ENCODE data around the gene SLC66A3.

SLC66A3 gene

DNA sequence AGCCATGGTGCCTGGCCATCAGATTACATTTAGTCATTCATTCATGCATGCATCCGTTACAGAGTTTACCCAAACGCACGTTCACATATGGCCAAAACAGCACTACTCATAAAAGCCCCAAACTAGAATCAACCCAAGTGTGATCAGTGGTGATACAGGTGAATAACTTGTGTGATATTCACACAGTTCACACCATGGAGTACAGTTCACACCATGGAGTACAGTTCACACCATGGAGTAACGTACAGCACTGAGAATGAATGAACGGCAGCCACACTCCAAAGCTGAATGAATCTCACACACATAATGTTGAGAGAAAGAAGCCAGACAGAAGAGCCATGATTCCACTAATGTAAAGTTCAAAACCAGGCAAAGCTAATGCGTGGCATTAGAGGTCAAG, 12.3 kb upstream of the SLC66A3 start:
- Histone ChIP-seq H3K36me3 (ENCODE audit: control insufficient read depth, insufficient read depth, low read length) (no peaks in the 10 kb centered on the region), H3K9ac (ENCODE audit: low read length) (no peak overlapping the region), H3K27me3 (ENCODE audit: control insufficient read depth, insufficient read depth, low read length) (no peaks in the 10 kb centered on the region), H3K4me3 (ENCODE audit: low read length) (no peak overlapping the region), H3K4me1 (ENCODE audit: control insufficient read depth, insufficient read depth, low read length) (no peaks in the 10 kb centered on the region), H3K9me3 (ENCODE audit: control insufficient read depth, low read length) (no peaks in the 10 kb centered on the region)

DNA sequence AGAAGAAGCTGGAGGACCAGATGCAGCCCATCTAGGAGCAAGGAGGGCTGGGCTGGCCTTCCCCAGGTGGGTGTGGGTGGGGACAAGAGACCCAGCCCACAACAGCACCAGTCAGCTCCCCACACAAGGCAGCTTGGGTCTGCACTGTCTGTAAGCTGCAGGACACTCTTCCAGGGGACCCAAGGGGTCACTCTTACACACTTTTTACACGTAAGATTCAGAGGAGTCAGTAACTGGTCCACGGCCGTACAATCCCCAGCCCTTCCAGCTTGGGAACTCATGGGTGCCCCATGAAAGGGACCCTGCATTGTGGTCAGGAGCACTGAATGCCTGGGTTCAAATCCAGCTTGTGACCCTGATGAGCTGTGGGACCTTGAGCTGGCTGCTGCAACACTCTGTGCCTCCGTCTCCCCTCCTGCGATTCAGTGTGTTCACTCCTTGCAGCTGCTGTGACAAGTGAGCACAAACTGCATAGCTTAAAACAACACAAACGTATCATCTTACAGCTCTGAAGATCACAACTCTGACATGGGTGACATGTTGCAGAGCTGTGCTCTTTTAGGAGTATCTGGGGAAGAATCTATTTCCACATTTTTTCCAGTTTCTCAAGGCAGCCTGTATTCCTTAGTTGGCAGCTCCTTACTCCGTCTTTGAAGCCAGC, 11.1 kb upstream of the SLC66A3 start:
- H3K9ac ChIP-seq (ENCODE audit: low read length) = no peak overlapping the region
- H3K4me1 ChIP-seq (ENCODE audit: control insufficient read depth, insufficient read depth, low read length) = no peaks in the 10 kb centered on the region
- no peak overlapping the region for H3K4me3 ChIP-seq (ENCODE audit: low read length)
- no peaks in the 10 kb centered on the region for H3K27me3 ChIP-seq (ENCODE audit: control insufficient read depth, insufficient read depth, low read length)
- no peaks in the 10 kb centered on the region for H3K36me3 ChIP-seq (ENCODE audit: control insufficient read depth, insufficient read depth, low read length)
- no peaks in the 10 kb centered on the region for H3K9me3 ChIP-seq (ENCODE audit: control insufficient read depth, low read length)

DNA sequence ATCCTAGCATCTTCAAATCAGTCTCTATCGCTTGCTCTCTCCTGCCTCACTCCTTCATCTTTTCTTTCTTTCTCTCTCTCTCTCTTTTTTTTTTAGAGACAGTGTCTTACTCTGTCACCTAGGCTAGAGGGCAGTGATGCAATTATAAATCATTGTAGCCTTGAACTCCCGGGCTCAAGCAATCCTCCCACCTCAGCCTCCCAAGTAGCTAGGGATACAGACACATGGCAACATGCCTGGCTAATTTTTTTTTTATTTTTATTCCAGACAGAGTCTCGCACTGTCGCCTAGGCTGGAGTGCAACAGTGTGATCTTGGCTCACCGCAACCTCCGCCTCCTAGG, 10.6 kb upstream of the SLC66A3 start:
- Histone ChIP-seq H3K9me3 (ENCODE audit: control insufficient read depth, low read length) (no peaks in the 10 kb centered on the region), H3K4me1 (ENCODE audit: control insufficient read depth, insufficient read depth, low read length) (no peaks in the 10 kb centered on the region), H3K27me3 (ENCODE audit: control insufficient read depth, insufficient read depth, low read length) (no peaks in the 10 kb centered on the region), H3K36me3 (ENCODE audit: control insufficient read depth, insufficient read depth, low read length) (no peaks in the 10 kb centered on the region), H3K9ac (ENCODE audit: low read length) (no peak overlapping the region), H3K4me3 (ENCODE audit: low read length) (no peak overlapping the region)

DNA sequence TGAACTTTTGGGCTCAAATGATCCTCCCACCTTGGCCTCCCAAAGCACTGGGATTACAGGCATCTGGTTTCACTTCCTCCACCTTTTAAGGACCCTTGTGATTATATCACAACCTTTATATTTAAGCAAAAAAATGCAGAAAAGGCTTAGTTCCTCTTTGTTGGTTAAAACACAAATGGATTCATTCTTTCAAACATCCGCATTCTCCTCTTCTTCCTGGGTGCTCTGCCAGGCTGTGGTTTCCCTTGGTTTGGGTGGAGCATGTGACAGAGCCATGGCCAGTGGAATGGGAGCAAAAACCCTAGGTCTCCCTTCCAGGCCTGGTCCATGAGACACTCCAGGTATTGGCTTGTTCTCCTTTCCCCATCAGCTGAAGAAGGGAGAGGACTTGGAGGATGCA, 9.9 kb upstream of the SLC66A3 start:
- no peaks in the 10 kb centered on the region for H3K9me3 ChIP-seq (ENCODE audit: control insufficient read depth, low read length)
- no peaks in the 10 kb centered on the region for H3K4me1 ChIP-seq (ENCODE audit: control insufficient read depth, insufficient read depth, low read length)
- no peaks in the 10 kb centered on the region for H3K36me3 ChIP-seq (ENCODE audit: control insufficient read depth, insufficient read depth, low read length)
- H3K9ac ChIP-seq (ENCODE audit: low read length) = no peak overlapping the region
- H3K27me3 ChIP-seq (ENCODE audit: control insufficient read depth, insufficient read depth, low read length) = no peaks in the 10 kb centered on the region
- H3K4me3 ChIP-seq (ENCODE audit: low read length) = no peak overlapping the region

DNA sequence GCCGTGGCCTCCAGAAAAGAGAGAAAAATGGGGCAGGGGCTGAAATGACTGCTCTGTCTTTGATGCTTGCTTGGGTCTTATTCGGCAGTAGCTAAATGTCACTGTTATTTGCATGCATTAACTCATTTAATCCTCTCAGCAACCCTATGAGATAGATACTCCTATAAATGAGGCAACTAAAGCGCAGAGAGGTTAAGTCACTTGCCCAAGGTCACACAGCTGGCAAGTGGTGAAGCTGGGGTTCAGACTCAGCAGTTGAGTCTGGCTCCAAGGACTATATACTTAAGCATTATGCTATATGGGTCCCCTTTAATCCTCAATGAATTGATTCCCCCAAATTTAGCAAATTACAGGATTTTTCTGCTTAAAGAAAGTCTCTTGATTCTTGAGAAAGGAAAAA, 9.2 kb upstream of the SLC66A3 start:
- H3K4me1 ChIP-seq (ENCODE audit: control insufficient read depth, insufficient read depth, low read length) = no peaks in the 10 kb centered on the region
- H3K4me3 ChIP-seq (ENCODE audit: low read length) = no peak overlapping the region
- no peaks in the 10 kb centered on the region for H3K36me3 ChIP-seq (ENCODE audit: control insufficient read depth, insufficient read depth, low read length)
- H3K27me3 ChIP-seq (ENCODE audit: control insufficient read depth, insufficient read depth, low read length) = no peaks in the 10 kb centered on the region
- no peak overlapping the region for H3K9ac ChIP-seq (ENCODE audit: low read length)
- H3K9me3 ChIP-seq (ENCODE audit: control insufficient read depth, low read length) = no peaks in the 10 kb centered on the region

DNA sequence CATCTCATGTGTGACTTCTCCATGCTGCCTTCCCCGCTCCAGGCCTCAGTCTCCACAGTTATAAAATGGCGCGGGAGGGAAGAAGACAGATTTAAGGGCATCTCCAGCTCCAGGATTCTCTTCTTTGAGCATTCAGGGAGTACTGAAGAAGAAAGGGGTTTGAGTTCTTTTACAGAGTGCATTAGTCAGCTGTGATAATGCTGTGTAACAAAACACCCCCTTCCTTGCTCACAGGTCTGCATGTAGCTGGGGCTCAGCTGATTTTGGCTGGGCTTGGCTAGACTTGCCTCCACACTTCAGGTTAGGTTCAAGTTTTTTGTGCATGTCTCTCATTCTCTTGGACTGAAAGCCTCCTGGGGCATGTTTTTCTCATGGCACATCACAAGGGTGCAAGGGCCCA, 8.0 kb upstream of the SLC66A3 start:
- Histone ChIP-seq H3K9me3 (ENCODE audit: control insufficient read depth, low read length) (no peaks in the 10 kb centered on the region), H3K36me3 (ENCODE audit: control insufficient read depth, insufficient read depth, low read length) (no peaks in the 10 kb centered on the region), H3K27me3 (ENCODE audit: control insufficient read depth, insufficient read depth, low read length) (no peaks in the 10 kb centered on the region), H3K9ac (ENCODE audit: low read length) (no peak overlapping the region), H3K4me1 (ENCODE audit: control insufficient read depth, insufficient read depth, low read length) (no peaks in the 10 kb centered on the region), H3K4me3 (ENCODE audit: low read length) (no peak overlapping the region)

DNA sequence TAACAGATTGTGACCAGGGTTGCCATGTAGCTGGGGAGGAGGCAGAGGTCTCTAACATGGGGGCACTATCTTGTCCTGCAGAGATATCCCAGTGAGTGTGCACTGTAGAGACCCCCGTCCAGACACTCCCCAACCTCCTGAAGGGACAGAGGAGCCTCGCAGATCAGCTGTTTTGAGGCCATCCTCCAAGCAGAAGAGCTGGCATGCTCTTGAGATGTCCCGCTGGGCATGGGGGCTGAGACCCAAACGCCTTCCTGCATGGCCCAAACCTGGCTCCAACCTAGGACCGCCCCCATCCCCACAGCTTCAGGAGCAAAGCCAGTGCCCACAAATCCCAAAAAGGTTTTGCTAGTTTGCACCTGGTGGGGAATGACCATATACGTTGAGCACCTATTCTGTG, 2.7 kb upstream of the SLC66A3 start:
- Histone ChIP-seq H3K36me3 (ENCODE audit: control insufficient read depth, insufficient read depth, low read length) (no peaks in the 10 kb centered on the region), H3K9ac (ENCODE audit: low read length) (no peak overlapping the region), H3K9me3 (ENCODE audit: control insufficient read depth, low read length) (no peaks in the 10 kb centered on the region), H3K4me1 (ENCODE audit: control insufficient read depth, insufficient read depth, low read length) (peaks cover 11% of the 10 kb centered on the region), H3K4me3 (ENCODE audit: low read length) (no peak overlapping the region), H3K27me3 (ENCODE audit: control insufficient read depth, insufficient read depth, low read length) (no peaks in the 10 kb centered on the region)

DNA sequence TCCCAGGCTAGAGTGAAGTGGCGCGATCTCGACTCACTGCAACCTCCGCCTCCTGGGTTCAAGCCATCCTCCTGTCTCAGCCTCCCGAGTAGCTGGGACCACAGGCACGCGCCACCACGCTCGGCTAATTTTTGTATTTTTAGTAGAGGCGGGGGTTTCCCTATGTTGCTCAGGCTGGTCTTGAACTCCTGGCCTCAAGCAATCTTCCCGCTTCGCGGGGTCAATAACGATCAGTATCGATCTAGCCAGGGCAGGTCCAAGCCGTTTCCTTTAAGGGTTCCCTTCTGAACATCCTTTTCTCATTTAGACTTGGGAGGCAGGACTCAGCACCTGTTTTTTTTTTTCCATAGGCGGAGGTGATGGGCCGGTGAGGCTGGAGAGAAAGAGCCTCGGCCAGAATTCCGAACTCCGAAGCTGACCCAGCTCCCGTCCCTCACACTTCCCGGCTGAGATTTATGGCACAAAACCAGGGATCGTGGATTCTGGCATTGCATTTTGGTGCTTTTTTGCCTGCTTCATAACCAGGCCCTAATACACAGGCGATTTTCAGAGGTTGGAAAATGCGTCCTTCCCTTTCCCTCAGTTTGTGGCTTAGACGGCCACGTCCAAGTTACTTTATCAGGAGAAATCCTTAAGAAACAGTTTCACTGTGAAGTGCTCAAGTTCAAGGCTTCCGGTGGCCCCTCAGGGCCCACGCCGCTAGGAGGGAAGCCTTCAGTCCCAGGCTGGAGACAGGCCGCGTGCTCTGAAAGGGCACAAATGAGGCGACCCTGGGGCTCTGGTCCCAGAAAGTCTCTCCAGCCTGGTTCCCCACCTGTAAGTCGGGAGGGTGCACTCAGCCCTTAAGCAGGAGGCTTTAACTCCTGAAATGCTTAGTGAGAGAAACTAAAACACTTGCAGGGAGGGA, 998 bp upstream of the SLC66A3 start:
- Histone ChIP-seq H3K9ac (ENCODE audit: low read length) (peak overlapping the region; percentile 89), H3K4me1 (ENCODE audit: control insufficient read depth, insufficient read depth, low read length) (peaks cover 15% of the 10 kb centered on the region), H3K27me3 (ENCODE audit: control insufficient read depth, insufficient read depth, low read length) (no peaks in the 10 kb centered on the region), H3K9me3 (ENCODE audit: control insufficient read depth, low read length) (no peaks in the 10 kb centered on the region), H3K36me3 (ENCODE audit: control insufficient read depth, insufficient read depth, low read length) (no peaks in the 10 kb centered on the region), H3K4me3 (ENCODE audit: low read length) (peak overlapping the region; percentile 71)

DNA sequence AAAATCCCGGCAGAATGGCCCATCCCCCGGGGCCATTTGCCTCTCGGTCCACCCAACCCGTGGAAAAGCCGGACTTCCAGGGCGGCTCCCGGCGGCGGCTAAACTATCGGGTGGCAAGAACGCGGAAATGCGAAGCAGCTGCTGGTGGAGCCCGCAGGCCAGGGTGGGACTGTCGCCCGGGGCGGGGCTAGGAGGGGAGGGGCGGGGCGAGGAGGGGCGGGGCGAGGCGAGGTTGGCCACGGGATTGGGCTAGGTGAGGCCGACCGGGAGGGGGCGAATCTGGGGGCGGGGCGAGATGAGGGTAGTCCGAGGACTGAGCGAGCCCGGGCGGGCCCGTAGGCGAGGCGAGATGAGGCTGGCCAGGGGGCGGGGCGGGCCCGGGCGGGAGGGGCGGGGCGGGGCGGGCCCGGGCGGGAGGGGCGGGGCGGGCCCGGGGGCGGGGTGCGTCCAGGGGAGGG, 315 bp upstream of the SLC66A3 start:
- H3K4me3 ChIP-seq (ENCODE audit: low read length) = peak overlapping the region; percentile 71
- peaks cover 15% of the 10 kb centered on the region for H3K4me1 ChIP-seq (ENCODE audit: control insufficient read depth, insufficient read depth, low read length)
- H3K9me3 ChIP-seq (ENCODE audit: control insufficient read depth, low read length) = no peaks in the 10 kb centered on the region
- no peaks in the 10 kb centered on the region for H3K27me3 ChIP-seq (ENCODE audit: control insufficient read depth, insufficient read depth, low read length)
- H3K9ac ChIP-seq (ENCODE audit: low read length) = peak overlapping the region; percentile 89
- H3K36me3 ChIP-seq (ENCODE audit: control insufficient read depth, insufficient read depth, low read length) = no peaks in the 10 kb centered on the region

DNA sequence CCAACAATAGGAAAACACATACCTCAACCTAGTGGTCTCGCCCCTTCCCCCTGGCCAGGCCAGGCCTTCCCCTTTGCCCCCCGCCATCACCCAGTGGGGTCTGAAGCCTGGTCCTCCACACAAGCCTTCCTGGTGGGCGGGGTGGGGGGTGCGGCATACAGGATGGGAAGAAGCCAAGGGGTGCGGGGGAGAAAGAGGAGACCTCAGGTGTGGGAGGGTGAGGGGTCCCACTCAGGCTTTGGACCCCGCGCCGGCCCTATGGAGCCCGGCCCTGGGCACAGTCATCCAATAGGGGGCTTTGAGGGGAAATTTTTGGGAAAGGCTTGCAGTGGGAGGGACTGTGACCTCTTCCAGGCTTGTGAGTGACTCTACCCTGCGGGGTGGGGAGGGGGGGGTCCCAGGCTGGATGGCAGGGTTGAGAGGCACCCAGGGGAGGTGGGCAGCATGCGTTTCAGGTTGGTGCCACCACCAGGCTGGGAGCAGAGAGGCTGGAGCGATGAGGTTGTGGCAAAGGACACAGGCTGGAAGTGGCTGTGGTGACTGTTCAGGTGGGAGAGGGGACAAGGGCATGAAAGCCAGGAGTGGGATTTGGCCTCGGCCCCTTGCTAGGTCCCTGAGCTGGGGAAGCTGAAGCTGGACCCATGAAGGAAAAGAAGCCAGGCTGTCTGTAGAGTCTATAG, 1.3 kb downstream of the SLC66A3 start:
- Histone ChIP-seq H3K9me3 (ENCODE audit: control insufficient read depth, low read length) (no peaks in the 10 kb centered on the region), H3K4me1 (ENCODE audit: control insufficient read depth, insufficient read depth, low read length) (peaks cover 15% of the 10 kb centered on the region), H3K4me3 (ENCODE audit: low read length) (no peak overlapping the region), H3K27me3 (ENCODE audit: control insufficient read depth, insufficient read depth, low read length) (no peaks in the 10 kb centered on the region), H3K36me3 (ENCODE audit: control insufficient read depth, insufficient read depth, low read length) (no peaks in the 10 kb centered on the region), H3K9ac (ENCODE audit: low read length) (no peak overlapping the region)

DNA sequence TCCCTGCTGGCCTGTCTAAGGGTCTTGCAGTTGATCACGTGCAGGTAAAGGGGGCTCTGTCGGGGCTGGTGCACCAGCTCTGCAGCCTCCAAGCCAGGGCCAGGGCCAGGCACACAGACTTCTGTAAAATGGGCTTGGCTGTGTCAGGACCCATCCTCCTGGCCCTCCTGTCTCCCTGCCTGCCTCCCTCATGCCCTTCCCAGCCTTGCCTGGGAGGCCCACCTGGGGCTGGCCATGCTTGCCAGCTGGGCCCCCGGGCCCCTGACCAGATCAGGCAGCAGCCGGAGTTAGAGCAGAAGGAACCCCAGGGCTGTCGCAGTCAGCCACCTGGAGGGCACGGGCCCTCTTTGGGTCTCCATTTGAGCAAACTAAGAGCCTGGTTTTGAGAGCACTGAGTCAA, 2.0 kb downstream of the SLC66A3 start:
- Histone ChIP-seq H3K27me3 (ENCODE audit: control insufficient read depth, insufficient read depth, low read length) (no peaks in the 10 kb centered on the region), H3K4me1 (ENCODE audit: control insufficient read depth, insufficient read depth, low read length) (peaks cover 15% of the 10 kb centered on the region), H3K36me3 (ENCODE audit: control insufficient read depth, insufficient read depth, low read length) (no peaks in the 10 kb centered on the region), H3K9ac (ENCODE audit: low read length) (no peak overlapping the region), H3K4me3 (ENCODE audit: low read length) (no peak overlapping the region), H3K9me3 (ENCODE audit: control insufficient read depth, low read length) (no peaks in the 10 kb centered on the region)

DNA sequence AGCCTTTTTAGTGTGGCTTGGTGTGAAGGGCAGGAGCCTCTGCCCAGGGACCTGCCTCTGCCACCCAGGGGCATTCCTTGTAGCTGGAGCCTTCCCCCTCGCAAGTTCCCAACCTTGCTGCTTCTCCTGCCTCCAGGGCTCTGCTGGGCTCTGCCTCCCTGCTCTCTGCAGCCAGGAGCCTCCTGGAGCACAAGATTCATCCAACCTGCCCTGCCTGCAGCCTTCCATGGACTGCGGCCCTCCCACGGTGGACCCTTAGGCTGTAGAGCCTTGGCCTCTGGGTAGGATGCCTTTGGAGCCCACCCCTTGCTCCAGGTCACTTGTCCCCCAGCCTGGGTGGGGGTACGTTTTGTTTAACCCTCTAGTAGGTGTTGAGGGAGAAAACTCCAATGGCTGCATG, 2.5 kb downstream of the SLC66A3 start:
- Histone ChIP-seq H3K36me3 (ENCODE audit: control insufficient read depth, insufficient read depth, low read length) (no peaks in the 10 kb centered on the region), H3K9me3 (ENCODE audit: control insufficient read depth, low read length) (no peaks in the 10 kb centered on the region), H3K9ac (ENCODE audit: low read length) (no peak overlapping the region), H3K27me3 (ENCODE audit: control insufficient read depth, insufficient read depth, low read length) (no peaks in the 10 kb centered on the region), H3K4me3 (ENCODE audit: low read length) (no peak overlapping the region), H3K4me1 (ENCODE audit: control insufficient read depth, insufficient read depth, low read length) (peaks cover 15% of the 10 kb centered on the region)

Data from mucosa of stomach (tissue), 1 donor.